ENCODE data around the gene SHISA6.

SHISA6 gene

DNA sequence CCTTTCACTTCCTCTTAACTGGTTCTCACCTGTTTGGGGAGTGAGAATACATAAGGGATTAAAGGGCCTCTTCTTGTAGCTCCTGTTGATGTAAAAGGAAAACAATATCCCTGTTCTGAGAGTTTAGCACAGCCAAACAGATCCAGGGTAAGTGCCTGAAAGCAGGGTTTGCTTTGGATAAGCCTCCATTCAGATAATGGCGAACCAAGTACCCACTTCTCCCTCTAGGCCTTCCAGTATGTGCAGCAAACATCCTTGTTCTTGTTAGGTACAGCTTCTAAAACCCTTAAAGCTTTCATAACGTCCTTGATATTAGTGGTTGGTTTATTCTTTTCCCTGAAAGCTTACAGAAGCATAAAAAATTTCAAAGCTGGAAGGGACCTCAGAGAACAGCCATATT, 226.6 kb downstream of the SHISA6 start:
- no peak for DNase-seq

DNA sequence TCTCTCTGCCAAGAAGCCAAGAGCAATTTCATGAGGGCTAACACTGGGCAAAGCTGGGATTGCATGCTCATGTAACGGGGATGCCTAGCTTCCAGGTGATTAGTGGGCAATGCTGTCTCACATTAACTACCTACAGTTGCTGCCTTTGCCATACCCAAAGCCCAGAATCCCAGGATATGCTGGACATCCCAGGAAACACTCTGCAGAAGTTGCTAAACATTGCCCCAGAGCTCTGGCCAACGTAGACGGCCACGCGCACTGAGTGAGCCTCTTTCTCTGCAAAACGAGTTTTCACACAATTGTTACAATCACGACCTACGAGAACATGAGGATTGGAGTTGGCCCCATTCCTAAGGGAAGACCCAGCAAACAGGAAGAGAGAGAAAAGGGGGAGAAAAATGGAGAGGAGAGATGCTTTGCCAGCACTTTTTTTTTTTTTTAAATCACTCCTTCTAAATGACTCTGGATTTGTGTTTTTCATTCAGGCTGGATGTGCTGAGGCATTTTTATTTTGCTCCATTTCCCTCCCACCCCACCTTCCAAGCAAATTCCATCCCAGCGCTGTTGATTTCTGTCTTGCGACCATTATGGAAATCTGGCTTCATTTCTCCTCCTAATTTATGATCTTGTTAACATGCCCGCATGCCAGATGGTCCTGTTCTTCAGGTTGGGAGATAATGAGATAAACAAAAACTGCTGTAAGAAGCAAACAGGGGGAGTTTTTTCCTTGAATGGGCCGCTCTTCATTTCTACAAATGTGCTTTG, 244.5 kb downstream of the SHISA6 start:
- no peak for DNase-seq

DNA sequence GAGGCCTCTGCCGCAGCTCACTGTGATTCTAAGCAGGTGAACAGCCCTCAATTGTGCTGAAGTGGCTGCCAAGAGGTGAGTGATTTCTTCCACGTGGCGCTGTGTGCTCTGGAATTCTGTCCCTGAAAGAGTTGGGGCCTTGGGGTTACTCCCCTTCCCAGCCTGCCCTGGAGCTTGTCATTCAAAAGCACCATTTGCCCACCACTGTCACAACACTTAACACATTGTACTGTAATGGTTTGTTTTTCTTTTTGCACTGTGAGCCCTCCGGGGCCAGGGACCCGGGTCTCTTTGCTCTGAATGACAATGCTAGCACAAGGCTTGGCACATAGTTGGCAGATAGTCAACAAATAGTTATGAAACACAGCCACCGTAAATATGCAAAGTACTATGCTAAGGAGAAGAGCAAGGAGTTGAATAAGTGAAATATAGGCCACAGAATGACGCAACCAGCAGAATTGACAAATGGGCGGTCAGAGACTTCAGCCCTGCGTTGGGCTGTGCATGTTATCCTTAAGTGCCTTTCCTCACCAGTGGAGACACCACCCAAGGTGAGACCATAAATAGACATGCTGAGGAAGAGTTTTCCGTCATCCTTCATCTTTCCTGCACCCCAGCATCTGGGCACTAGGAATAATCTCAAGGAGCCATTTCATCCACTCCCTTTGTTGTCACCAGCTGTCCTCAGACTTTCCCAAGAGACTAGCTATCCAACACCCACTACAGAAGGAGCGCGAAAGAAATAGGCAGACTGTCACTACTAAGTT, 245.3 kb downstream of the SHISA6 start:
- DNase-seq: no peak

DNA sequence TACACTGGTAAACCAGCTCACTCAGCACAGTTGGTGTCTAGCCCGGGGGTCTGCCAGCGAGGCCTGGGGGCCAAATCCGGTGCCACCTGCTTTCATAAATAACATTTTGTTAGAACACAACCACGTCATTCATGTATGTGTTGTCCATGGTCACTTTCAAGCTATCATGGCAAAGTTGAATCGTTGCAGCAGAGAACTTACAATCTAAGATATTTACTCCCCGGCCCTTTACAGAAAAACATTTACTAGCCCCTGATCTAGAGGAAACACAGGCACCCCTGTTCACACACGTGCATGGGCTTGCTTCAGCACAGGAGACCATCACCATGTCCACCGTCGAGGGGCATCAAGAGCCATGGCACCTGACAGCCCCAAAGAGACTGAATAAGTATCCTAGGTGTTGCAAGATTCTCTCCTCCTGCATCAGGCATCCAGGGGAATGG, 245.9 kb downstream of the SHISA6 start:
- no peak for DNase-seq

DNA sequence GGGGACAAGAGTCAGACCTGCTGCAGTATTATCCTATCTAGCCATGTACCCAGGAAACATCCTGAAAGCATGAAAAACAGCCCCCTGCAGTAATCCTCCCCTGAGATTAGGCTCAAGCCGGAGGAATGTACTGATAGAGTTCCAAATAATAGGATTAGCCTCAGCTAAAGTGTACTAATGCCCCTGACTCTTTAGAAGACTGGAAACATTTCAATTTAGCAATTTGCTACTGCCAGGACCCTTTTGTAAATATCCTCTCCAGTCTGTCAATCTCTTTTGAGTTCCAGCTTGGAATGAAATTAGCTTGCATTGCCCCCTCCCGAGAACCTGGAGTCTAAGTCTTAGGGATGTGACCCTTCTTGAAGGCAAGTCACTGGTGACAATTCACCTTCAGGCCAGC, 246.5 kb downstream of the SHISA6 start:
- DNase-seq: no peak

DNA sequence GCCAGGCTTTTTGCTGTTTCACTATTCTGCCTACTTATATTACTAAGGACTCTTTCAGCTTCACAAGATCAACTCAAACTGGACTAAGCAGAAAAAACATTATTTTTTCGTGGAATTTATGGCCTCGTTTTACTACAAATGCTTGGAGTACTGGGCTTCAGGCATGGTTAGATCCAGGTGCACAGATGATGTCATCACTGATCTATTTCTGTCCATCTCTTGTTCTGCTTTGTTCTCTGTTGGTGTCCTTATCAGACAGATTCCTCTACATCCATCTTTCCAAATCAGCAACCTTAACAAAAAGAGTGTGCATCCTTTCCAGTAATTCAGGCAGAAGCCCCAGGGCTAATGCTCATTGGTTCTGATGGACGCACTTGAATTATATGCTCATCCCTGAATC, 247.4 kb downstream of the SHISA6 start:
- no peak for DNase-seq

DNA sequence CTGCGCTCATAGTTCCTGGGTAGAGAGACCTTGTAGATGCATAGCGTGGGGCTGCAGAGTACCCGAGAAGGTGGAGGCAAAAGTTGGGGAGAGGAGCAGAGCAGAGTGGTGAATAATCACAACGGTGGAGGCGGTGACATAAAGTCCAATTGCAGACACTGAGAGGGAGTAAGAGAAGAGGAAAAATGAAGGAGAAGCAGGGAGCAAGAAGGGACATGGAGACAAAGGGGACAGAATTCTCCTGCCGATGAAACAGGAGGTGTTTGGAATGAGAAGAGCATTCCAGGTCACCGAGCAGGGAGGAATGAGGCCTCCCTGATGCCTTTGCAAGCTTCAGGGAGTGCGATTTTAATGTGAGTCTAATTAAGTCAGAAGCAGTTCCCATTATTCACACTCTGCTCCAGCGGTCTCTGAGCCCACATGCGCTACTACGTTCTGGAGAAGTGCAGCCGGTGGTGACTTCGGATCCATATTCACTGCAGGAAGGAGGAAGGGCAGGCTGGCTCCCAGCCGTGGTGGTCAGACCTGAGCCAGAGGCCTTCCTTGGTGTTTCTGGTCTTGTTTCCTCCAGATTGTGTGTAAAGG, 249.2 kb downstream of the SHISA6 start:
- DNase-seq: no peak

DNA sequence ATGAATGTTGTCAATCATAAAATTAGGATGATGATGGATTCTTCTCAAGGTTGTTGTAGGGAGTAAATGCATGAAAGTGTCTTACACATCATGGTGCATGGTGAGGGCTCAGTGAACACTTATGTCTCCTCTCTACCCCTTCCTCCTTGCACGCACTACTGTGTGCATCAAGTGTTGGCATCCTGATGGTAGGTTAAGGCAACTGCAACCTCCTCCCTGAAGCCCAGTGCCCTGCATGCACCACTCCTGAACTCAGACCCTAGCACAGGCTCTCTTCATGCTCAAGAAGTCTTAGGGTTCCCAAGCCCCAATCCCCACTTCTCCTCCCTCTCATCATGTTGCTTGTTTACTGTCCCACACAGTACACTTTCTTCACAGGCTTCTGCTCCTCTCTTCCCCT, 251.5 kb downstream of the SHISA6 start:
- DNase-seq: no peak

DNA sequence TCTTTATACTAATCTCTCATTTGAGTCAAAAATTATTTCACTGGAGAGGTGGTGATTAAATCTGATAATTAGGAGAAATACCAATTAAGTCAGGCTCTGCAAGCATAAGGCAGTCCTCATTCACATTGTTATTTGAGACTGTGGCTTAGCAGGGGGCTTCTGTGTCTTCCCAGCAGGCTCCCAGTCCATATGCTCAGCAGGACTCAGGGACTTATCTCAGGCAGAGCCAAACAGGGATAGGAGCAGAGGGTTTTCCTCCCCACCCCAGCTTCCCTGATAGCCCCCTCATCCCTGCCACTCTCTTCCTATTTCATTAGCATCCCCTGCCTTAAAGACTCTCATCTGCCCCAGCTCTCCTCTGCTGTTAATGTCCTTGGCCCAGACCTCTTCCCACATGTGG, 252.9 kb downstream of the SHISA6 start:
- no peak for DNase-seq

DNA sequence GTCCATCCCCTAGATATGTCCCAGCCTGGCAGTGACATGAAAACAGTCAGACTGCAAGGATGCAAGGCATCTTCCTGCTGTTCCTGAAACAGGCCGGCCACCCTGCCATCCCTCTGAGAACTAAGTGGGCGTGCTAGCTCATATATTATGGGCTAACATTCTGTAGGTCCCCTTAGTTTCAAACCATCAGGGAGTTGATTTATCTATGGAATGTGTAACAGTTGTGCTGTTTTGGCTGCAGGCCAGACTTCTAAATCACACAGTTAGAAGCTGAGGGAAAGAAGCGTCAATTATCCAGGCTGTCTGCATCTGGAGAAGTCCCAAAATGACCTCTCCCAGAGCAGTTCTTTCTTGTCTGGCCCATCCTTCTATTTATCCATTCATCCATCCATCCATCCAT, 254.6 kb downstream of the SHISA6 start:
- no peak for DNase-seq

DNA sequence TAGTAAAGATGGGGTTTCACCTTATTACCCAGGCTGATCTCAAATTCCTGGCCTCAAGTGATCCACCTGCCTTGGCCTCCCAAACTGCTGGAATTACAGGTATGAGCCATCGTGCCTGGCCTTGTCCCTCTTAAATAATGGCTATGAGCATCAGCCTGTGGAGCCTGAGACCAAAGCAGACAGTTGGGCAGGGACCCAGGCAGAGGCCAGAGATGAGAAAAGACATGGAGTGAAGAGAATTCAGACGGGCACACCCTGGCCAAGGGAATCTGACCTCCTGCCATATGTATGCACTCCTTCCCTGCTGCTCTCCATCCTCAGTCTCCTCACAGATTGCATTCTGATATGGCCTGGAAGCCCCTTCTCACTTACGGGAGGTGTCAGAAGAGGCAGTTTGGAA, 258.9 kb downstream of the SHISA6 start:
- no peak for DNase-seq

DNA sequence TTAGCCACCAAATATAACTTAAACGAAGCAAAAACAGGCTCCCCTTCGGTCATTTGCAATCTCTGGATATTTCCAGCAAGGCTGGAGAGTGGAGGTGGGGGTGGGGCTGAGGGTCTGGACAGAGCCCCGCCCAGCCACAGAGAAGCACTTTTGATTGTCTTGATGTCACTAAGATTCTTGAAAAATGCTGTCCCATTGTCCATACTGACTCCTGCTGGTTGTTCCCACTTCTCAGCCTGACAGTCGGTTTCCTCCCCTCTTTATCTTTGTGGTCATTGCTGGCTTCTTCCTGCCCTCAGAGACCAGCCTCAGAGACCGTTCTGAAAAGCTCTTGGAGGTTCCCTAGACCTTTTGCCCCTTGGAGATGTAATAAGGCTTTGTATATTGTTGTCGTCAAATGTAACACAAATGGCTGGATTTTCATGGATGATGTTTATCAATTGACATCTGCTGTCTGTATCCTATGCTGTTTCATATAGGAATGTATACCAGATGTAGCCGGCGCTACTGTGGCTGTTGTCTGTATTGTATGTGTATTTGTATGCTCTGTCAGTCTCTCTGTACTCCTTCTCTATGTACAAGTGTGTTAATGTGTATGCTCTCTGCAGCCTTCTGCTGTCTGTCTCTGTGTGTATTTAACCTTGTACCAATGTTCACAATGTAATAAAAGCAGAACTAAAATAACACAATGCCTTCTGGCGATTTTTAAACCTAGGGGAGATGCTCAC, 262.5 kb downstream of the SHISA6 start:
- DNase-seq: no peak

DNA sequence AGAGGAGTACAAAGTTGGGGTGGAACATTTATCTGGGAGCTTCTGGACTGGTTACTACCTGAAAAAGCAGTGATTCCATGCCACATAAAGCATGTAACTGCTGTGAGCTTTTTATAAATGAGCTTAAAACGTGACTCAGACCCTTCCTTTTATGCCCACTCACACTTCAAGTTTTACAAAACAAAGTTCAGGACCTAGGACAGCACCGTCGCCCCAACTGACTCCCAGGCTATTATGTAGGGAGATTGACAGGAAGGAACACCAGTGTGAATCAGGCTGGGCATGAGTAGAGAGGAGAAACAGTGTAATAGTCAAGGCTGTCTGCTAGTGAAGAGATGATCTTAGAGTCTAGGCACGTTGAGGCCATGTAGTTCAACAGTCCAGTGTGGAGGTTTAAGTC, 265.6 kb downstream of the SHISA6 start:
- DNase-seq: no peak

DNA sequence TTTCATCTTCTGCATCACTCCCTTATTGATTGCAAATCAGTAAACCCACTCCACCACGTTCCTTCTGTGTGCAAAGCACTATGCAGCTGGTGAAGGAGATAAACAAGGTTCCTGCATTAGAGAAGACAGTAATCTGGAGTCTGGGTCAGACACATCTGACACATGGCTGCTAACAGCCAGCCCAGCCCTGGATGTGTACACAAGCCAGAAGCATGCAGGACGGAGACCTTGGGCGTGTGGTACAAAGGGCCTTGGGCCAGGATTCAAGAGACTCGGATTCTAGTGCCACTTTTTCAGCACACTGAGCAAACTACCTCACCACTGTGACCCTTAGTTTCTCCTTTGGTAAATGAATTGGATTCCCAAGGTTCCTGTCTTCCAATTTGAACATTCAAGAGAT, 270.7 kb downstream of the SHISA6 start:
- DNase-seq: no peak

DNA sequence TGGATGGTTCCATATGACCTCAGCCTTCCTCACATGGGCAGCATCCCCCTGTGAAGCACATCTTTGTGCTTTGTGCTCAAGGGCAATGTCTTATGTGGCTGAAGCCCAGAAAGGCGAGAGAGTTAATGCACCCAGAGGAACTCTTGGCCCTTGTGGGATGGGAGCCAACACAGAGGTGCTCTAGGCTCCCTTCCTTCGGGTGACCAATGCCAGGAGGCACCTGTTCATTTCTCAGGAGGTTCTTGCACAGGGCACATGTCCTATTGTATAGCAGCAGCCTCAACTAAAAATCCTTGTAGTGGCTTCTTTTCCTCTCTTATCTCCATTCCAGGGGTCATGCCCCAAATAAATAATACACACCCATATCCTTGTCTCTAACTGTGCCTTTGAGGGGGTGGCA, 273.6 kb downstream of the SHISA6 start:
- DNase-seq: no peak

DNA sequence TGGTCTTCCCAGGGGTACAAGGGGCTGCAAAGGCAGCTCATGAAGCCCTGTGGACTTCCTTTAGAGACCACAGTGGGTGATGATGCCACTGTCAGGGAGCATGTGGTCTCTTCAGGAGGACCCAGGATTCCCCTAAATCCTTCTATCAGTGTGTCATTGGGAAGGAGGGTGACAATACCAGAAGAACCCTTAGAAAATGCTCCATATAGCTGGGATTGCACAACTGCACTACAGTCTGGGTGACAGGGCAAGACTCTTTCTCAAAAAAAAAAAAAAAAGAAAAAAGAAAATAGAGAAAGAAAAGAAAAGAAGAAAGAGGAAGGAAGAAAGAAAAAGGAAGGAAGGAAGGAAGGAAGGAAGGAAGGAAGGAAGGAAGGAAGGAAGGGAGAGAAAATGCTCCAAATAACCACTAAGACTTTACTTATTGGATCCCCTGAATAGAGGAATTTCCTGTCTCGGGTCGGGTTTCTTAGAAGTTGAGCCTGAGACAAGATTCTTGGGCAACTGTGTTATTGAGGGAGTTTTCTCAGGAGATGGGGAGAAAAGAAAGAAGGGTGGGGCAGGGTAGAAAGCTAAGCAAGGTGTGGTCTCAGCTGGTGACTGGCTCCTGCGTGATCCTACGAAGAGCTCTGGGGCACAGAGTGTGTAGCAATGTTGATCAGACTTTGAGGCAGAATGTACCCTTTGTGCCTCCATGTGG, 274.1 kb downstream of the SHISA6 start:
- no peak for DNase-seq

DNA sequence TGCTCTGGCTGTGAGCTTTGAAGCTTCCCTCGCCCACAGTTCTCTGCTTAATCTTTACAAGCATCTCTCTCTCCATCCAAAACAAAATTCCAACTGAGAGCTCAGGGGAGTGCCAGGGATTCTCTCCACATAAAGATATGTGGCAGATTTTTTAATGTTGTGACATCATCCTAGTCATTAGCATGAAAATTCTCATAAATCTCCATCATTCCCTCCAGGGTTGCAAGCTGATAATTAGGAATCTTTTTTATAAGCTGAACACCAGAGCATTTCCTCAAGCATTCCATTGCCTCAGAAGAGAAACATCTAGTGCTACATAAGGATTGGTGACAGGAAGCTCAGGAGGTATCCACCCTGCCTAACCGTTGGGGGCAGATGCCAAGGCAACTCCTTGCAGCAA, 274.9 kb downstream of the SHISA6 start:
- no peak for DNase-seq

DNA sequence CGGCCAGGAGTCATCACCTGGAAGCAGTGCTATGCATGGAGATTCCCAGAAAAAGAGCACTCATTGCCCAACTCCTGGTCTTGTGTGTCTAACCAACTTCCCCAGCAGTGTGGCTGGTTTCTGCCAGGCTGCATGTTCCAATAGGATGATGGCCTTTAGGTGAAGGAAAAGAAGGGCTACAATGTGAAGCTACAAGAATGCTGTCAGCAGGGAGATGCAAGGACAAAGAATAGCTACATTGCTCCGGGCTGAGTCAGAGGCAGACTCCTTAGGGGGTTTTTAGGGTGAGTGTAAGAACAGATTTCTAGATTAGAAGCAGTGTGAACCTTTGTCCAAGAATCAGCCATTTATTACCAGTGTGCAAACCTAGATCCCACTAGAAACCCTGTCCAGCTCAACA, 294.2 kb downstream of the SHISA6 start:
- no peak for DNase-seq

DNA sequence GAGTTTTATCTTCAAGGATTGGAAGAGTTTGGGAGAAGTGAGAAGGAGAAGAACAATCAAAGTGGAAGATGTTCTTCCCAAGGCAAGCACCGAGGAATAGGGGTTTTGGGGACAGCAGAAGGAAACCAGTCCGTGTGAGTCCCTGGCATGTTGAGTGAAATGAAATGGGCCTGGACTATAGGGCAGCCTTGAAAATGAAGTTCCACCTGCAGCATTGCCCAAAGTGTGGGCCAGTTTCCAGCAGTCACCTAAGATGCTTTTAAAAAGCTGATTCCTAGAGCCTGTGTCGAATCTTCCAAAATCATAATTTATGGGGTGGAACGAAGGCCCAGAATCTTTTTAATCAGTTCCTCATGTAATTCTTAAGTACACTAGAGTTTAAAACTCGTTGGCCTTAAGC, 297.4 kb downstream of the SHISA6 start:
- DNase-seq: no peak

DNA sequence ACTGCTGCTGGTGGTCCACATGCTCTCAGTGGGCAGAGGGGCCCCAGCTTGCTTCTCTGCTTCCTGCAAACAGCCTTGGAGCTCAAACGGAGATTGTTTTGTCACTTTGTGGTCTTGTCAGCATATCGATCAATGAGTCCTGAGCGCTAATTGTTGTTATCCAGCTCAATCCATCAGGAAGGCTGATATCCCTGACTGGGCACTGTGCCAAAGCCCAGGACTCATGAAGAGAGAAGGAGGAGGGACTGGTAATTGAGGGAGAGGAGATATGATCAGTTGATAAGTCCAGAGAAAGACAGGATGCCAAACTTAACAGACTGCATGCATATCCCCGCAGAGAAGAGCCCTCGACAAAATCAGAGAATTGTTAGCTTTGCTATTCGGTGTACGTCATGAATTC, 298.6 kb downstream of the SHISA6 start:
- DNase-seq: no peak

DNA sequence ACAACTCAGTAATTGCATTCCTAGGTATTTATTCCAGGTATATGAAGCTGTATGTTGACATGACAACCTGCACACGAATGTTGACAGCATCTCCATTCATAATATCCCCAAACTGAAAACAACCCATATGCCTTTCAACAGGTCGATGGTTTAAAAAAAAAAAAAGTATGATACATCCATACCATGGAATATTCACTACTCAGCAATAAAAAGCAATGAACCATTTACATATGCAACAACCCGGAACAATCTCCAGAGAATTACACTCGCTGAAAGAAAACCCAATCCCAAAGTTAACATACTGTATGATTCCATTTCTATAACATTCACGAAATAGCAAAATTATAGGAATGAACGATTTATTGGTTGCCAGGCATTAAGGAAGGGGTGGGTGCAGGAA, 304.0 kb downstream of the SHISA6 start:
- no peak for DNase-seq

DNA sequence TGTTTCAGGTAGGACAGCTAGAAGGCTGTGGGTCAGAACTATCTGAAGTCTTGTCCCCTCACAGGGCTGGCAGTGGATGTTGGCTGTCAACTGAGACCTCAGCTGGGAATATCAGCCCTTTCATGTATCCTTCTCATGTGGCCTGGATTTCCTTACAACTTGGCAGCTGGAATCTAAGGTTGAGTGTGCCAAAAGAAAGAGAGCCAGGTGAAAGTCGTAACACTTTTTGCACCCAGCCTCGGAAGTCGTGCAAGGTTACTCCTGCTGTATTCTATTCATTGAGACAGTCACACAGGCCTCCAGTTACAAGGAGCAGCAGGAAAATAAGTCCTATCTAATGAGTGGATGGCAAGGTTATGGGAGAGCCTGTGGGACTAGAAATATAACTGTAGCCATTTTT, 304.7 kb downstream of the SHISA6 start:
- DNase-seq: no peak

DNA sequence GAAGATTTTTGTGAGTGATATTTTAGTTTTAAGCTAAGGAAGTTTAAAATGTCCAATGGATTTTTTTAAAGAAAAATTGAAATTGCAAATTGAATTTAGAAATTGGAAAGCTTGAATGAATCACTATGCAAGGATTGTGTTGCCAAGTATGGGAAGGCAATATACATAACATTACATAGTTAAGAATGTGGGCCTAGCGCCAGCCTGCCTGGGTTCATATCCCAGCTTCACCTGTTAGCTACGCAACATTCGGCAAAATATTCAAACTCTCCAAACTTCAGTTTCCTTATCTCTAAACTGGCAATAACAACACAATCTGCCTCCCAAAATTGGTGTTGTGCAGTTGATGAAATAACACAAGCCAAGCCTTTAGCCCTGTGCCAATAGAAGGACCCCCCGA, 306.8 kb downstream of the SHISA6 start:
- no peak for DNase-seq
